Measurements from ENCODE around the gene MBD4.

Gene MBD4

DNA sequence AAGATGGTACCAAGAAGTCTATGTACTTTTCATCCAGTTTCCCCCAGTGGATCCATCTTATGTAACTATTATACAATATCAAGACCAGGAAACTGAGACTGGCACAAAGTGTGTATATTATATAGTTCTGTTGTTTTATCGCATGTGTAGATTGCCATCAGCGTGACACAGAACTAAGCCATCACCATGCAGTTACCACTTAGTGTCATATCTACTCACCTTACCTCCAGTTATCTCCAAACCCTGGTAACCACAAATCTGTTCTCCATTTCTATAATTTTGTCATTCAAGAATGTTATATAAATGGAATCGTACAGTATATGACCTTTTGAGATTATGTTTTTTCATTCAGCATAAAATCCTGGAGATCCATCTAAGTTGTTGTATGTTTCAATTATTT is 23.3 kb upstream of the MBD4 start:
- no peak for DNase-seq (ENCODE audit: low spot score)

DNA sequence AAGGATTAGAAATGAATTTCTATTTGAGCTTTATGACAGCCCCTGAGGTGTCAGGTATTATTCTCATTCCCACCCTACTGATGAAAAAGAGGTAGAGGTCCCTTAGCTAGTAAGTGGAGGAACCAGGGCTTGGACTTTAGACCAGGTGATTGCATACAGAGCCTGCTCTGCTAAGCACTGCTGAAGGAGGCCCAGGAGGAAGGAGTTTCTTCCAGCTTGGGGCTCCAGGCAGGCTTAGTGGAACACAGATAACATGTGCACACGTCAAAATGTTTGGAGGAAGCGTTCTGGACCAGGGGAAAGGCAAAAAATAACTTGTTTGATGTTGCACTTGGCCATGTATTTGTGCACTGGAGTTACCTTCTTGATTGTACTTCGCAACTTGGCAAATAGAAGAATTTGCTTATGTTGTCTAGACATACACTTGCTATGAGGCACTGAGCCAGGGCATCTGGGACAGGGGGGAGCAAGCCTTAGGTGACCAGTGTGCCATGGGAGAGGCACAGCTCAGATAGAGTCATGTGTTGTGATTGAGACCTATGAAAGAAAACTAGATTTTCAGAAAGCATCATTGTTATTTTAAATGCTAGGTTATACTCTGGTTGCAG is 22.7 kb upstream of the MBD4 start:
- no peak for DNase-seq (ENCODE audit: low spot score)

DNA sequence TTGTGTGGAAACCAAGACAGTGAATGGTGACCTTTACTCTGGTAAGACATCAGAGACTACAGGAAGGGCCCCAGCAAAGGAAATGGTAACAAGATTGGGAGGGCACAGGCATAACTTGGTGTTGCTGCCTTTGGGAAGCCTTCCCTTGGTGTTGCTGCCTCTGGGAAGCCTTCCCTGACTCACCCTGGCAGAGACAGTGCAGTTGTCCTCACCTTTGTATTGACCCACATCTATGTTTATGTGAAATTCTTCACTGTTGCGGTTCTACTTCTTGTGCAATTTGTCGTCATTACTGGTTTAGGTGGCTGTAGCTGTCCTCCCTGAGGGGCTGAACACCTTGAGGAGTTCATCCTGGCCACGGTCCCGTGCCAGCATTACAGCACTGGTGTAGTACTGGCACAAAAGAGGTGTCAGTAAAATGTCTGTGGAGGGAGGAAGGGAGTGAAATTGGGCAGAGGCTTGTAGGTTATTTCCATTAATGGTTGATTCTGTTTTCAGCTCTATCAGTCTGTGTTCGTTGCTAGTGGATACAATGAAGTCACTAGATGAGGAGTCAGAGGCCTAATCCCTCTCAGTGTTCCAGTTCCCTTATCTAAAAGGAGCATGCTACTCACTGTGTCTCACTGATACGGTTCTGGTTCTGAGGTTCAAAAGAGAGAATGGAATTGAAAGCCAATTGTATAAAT is 21.9 kb upstream of the MBD4 start:
- DNase-seq (ENCODE audit: low spot score), result peak; percentile 30

DNA sequence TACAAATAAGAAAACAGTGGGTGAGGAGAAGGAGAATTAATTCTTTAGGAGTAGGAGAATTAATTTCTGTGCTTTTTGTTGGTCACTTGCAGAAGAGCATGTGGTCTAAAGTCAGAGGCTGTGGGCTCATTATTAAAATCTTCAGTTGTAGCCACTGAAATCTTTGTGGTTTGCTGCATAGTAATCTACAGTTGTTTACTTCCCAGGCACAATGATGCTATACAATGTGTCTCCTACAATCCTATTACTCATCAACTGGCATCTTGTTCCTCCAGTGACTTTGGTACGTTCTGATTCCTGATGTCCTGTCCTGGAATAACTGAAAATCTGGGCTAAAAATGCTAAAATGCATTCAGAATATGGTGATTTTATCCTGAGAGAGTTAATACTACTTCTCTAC is 21.3 kb upstream of the MBD4 start:
- peak; percentile 85 for DNase-seq (ENCODE audit: low spot score)

DNA sequence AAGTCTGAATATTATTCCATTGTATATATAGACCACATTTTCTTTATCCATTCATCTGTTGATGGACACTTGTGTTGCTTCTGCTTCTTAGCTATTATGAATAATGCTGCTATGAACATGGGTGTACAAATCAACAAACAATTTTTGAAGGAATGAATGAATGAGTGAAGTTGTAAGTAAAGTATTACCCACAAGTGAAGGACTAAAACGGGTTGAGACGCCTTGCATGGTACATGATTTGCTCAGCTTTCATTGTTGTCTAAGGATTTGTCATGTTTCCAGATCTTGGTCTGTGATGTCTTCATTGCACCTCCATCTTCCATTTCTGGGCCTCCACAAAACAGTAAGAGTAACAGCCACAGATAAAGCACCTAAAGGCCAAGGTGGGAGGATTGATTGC is 20.8 kb upstream of the MBD4 start:
- DNase-seq (ENCODE audit: low spot score), result no peak

DNA sequence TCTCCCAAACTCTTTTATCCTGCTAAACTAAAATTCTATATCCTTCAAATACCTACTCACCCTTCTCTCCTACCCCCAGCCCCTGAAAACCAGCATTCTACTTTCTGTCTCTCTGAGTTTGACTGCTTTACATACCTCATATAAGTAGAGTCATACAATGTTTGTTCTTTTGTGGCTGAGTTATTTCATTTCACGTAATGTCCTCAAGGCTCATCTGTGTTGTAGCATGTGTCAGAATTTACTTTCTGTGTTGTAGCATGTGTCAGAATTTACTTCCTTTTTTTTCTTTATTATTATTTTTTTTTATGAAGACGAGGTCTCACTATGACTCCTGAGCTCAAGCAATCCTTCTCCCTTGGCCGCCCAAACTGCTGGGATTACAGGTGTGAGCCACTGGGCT is 20.4 kb upstream of the MBD4 start:
- DNase-seq (ENCODE audit: low spot score), result no peak

DNA sequence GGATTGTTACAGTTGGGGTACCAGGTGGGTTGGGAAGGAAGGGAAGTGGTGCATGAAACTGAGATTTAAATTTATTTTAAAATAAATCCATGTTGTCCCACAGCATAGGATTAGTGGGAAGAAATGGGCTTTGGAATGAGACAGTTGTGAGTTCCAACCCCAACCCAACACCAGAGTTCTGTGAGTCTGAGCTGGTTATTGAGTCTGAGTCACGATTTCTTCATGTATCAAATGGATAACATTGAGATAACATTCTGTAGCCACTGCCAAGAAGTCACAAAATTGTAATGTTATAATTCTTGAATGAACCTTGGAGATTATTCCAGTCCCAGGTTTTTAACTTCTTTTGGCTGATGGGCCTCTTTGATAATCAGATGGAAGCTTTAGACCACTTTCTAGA is 14.0 kb upstream of the MBD4 start:
- DNase-seq (ENCODE audit: low spot score), result no peak

DNA sequence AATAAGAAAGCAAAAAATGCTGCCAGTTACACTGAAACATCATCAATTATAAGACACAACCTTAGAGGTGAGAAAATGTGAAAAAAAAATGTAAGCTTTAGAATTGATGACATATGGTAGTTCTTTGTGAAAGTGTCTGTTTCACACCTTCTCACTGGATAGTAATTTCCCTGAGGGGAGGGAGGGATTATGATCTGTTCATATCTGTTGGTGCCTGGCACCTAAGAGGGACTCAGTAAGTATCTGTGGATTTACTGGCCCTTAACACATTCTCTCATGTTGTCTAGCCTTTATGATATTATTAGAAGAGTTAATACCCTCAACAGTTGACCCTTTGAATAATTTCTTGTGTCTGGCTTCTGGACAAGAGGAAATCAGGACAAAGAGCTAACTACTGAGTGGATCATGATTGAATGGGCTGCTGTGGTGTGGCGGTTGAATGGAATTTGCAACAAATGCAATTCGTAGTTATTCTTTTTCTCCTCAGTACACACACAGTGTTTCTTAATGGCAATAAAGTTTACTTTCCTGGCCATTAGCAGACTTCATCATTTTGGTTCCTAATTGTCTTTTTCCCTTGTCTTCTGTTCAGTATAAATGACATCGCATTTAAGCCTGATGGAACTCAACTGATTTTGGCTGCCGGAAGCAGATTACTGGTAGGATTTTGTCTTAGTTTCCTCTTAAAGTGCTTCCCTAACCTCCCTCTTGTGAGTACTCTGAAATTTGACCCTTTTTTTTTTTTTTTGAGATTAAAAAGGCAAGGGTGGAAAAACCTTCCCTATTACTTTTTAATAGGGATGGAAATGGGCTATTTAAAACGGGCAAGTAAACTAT is 9.7 kb upstream of the MBD4 start:
- no peak for DNase-seq (ENCODE audit: low spot score)

DNA sequence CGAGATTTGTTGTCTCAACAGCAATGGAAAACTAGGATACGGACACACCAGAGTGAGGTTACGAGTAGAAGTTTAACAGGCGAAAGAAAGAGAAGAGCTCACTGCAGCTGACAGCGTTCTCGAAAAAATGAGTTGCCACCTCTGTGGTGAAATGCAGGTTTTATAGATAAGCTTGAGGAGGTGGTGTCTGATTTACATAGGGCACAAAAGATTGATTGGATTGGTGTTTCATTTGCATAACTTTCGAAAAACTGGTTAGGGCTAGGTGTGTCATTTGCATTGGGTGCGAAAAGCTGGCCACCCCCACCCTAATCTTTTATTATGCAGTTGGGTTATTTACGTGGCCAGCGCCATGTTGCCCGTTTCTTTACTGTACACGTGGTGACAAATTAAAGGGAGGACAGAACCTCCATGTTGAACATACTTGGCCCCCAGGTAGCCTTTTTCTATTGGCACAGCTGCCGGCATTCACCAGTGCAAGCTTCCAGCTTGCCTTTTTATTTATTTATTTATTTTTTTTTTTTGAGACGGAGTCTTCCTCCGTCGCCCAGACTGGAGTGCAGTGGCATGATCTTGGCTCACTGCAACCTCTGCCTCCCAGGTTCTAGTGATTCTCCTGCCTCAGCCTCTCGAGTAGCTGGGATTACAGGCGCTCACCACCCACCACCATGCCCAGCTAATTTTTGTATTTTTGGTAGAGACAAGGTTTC is 8.6 kb upstream of the MBD4 start:
- DNase-seq (ENCODE audit: low spot score), result no peak

DNA sequence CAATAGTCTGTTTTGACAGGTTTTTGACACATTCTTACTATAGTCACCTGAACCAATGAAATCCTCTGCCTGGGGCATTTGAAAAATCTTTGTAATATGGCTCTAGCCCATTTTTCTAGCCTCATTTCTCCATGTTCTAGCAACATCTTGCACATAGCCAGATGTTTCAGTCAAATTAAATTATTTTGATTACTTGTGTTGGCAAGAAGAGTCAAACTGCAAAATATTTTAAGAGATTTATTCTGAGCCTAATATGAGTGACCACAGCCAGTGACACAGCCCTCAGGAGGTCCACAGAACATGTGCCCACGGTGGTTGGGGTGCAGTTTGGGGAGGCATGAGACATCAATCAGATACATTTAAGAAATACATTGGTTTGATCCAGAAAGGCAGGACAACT is 7.2 kb upstream of the MBD4 start:
- no peak for DNase-seq (ENCODE audit: low spot score)

DNA sequence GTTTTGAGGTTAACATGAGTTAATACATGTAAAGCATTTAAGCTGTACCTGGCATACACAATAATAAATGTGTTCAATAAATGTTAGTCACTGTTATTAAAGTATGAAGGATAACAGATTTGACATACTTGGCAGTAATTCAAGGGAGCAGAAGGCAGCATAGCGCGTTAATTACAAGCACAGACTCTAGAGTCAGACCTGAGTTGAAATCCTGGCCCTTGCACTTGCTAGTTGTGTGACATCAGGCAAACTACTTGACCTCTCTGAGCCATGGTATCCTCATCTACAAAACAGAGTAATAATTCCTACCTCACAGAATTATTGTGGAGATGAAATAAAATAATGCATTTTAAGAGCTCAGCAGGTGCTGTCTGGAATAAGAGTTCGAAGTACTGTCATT is 5.7 kb upstream of the MBD4 start:
- no peak for DNase-seq (ENCODE audit: low spot score)

DNA sequence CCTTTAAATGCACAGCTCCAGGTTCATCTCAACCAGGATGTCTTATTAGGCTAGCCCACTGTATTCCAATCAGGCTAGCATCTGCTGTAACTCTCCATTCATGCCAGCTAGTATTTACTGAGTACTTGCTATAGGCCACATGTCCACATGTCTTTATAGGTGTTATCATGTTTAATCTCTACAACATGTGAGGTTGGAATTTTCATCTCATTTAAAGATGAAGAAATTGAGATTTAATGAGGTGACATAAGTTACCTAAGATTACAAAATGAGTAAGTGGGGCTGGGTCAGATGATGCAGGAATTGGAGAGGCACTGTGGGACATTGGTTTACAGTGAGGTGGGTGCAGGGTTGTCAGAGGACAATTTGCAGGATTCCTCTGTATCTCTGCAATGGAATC is 3.2 kb upstream of the MBD4 start:
- no peak for DNase-seq (ENCODE audit: low spot score)

DNA sequence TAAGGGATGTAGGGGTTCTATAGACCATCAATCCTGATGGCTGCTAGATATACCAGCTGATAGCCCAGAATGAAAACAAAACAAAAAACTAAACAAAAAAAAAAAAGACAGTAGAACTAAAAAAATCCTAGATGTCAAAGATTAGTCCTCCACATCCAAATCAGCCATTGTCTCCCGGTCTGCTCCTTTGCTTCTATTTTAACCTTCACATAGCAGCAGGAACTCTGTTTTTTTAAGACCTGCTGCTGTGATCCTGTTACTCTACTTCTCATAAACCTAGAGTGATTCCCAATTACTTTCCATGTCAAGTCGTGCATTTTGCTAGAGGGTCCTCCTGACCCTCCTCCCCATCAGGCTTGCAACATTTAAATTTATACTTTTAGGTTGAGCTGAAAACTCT is 2.7 kb upstream of the MBD4 start:
- DNase-seq (ENCODE audit: low spot score), result no peak

DNA sequence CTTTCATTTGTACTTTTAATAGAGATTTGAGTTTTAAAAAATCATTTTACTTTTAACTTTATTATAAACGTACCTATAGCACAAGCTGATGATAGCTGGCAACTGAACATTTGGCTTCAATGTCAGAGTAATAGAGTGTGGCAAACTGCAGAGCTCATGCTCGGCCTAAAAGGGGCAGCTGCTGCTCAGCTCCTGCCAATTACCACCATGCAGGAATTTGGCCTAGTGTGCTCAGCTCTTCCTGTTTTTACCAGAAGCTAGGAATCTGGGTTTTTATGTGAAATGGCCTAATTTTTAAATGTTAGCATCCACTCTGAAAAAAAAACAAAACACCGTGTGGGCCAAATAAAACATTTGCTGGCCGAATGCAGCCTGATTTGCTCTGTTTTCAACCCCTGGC is 2.0 kb upstream of the MBD4 start:
- no peak for DNase-seq (ENCODE audit: low spot score)

DNA sequence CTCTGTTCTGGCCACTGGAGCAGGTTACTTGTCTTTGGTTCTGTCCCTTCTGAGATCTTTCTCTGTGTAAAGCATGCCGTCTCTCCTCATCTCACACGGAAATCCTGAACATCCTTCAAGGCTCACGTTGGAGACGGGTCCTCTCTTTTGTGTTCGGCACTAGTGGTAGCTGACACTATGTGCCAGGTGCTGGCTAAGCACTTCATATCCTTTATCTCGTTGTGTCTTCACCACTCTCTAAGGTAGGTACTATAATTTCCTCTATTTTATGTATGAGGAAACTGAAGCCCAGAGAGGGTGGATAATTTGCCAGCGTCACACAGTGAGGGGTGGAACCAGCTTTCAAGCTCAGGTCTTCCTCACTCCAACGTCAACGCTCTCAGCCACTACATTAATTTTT is 1.5 kb upstream of the MBD4 start:
- DNase-seq (ENCODE audit: low spot score), result no peak

DNA sequence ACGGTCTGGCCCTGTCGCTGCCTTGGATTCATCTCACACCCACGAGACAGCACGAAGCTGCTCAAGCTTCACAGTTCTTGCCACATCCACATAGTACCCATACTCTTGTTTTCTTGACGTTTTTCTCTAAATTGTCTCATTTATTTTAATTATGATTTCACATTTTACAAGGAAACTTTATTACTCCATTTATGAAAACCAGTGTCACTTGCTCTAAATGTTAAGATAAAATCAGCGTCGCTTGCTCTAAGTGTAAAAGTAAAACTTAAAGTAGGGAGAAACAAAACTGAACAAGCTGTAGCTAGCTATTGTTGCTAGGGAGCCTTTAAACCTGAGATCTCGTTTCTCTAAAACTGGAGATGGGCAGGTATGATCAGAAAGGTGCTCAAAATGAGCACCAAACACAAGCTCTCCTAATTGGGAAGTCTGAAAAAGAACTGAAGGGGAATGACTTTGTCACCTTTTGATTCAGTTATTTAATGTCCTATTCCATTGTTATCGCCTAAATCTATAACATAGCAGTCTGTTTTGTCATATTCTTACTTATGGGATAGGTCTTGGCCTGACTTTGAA is 956 bp upstream of the MBD4 start:
- no peak for DNase-seq (ENCODE audit: low spot score)

DNA sequence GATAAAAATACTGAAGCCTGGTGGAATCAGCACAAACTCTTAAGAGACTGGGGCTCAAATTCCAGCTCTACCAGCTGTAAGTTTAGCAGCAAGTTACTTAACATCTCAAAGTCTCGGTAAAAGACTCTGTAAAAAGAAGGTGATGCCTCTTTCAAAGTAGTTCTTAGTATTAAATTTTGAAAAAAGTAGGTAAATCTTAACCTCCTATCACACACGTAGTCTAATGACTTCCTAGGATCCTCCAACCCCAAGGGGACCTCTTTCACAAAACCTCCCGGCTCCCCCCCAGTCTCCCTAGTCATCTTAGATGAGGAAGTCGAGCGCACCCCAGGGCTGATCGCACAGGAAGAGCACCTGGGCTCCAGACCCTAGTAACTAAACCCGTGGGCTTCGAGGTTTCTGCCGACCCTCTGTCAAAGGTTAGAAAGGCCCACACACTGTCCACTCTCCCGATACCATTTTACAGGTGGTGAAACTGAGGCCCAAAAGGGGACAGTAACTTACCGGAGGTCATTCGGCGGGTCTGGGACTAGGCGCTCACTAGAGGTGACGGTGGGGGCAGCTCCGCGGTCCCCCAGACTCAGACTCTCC is 427 bp downstream of the MBD4 start:
- no peak for DNase-seq (ENCODE audit: low spot score)

DNA sequence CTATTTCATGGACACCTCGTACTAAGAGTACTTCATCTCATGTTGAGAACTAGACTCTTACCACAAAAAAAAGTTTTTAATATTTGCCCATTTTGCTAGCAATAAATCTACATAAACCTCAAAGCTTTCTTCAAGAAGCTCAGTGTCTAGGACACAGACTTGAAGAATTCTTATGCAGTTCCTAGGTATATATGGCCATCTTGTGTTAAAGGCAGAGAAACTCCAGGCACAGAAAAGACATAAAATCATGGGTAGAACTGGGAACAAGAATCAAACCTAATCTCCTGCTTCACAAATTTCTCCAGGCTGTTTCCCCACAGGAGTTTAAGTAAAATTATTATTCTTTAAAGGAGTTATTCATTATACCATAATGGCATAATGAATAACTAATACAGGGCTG is 4.4 kb downstream of the MBD4 start:
- DNase-seq (ENCODE audit: low spot score), result no peak

DNA sequence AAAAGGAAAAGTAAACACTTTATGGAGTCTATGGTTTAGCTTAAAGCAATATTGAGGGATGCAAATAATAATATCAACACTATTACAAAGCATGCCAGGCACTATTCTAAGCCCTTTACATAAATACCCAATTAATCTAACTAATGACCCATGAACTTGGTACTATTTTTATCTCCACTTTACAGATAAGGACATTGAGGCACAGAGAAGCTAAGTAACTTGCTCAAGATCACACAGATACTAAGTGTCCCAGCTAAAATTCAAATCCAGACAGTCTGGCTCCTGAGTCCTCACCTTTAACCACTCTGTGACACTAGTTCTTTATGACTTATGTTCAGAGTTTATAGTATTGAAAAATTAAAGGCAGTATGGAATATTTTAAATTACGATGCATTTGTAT is 5.6 kb downstream of the MBD4 start:
- DNase-seq (ENCODE audit: low spot score), result no peak

DNA sequence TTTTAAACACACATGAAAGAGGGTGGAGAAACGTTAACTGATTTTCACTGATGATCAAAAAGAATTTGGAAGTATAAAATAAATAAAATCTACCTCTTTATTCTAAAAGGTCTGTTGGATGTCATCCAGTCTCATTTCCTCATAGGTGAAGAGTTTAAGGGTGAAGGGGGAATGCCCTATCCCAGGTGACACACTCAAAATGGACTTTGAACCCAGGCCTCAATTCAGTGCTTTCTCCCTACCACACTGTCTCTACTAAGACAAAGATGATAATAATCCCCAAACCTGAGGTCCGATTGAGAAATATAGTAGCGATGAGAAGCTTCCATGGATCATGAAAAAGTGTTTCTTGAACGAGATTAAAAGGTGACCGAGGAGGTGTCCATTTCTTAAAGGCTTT is 6.2 kb downstream of the MBD4 start:
- DNase-seq (ENCODE audit: low spot score), result no peak

DNA sequence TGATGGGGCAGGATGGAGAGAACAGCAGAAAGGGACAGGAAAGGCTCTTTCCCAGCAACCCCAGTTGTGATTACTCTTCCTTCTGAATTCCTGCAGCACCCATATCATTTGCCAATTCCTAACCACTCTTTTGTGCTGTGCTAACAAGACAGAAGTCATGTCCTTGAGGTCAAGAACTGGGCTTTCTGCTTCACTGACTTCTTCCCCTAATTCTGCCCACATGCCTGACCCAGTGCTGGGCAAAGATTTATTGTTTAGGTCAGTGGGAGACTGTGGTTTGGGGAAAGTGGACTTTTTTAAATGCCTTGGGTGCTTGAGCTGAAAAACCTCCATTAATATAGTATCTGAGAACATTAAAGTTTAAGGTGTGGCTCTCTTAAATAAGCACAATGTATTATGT is 7.1 kb downstream of the MBD4 start:
- DNase-seq (ENCODE audit: low spot score), result no peak

DNA sequence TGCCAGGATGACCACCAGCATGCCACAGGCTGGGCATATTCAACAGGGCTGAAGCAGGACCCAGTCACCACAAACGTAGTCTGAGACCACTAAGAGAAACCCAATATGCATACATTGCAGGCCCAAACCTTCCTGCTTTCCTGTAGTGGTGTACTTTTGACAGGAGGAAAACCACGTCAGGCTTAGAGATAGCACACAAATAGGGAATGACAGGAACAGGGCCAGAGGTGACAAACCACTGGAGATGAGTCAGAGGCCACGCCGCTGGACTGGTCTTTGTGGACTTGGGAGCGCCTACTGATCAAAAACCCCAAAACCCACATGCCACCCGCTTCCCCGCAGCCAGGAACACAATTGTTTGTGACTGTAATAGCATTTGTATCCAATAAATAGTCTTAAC is 7.7 kb downstream of the MBD4 start:
- DNase-seq (ENCODE audit: low spot score), result no peak

Data from COLO829 (cell line).